ENCODE data around the gene MID1.

The MID1 gene

GRCh38 chrX:10569946-10570345, 50.4 kb downstream of the MID1 start:
- Histone ChIP-seq H3K36me3 (ENCODE audit: insufficient read depth, low read length) (no peaks in the 10 kb centered on the region), H3K27ac (ENCODE audit: low read length) (no peak overlapping the region), H3K9me3 (ENCODE audit: insufficient read depth, low read length, severe bottlenecking) (no peaks in the 10 kb centered on the region), H2AFZ (ENCODE audit: low read depth, low read length) (no peak overlapping the region), H3K27me3 (ENCODE audit: insufficient read depth, low read length, poor library complexity) (no peaks in the 10 kb centered on the region), H3K79me2 (ENCODE audit: insufficient read depth, low read length) (no peaks in the 10 kb centered on the region), H3K4me2 (ENCODE audit: insufficient read depth, low read length) (no peak overlapping the region), H3K9ac (ENCODE audit: low read depth, low read length) (no peak overlapping the region), H3K4me3 (ENCODE audit: low read depth in 1 of 2, low read length in 2 of 2) (no peak overlapping the region), H4K20me1 (ENCODE audit: insufficient read depth, low read length) (no peaks in the 10 kb centered on the region), H3K4me1 (ENCODE audit: insufficient read depth, low read length) (no peaks in the 10 kb centered on the region)
- no peak for ATAC-seq (ENCODE audit: insufficient read depth, low read depth)
- TF ChIP-seq EZH2 (IDR thresholded peaks at IDR 0.05; ENCODE audit: borderline replicate concordance, low read depth, low read length, severe bottlenecking) (no peak), CTCF (IDR thresholded peaks at IDR 0.05; ENCODE audit: borderline replicate concordance, extremely low read depth, low read length, poor library complexity, severe bottlenecking) (no peak)
- no peak for DNase-seq

- DNase-seq = no peak
- no peak for TF ChIP-seq CTCF (IDR thresholded peaks at IDR 0.05; ENCODE audit: borderline replicate concordance, extremely low read depth, low read length, poor library complexity, severe bottlenecking)
- no peak for TF ChIP-seq EZH2 (IDR thresholded peaks at IDR 0.05; ENCODE audit: borderline replicate concordance, low read depth, low read length, severe bottlenecking)
- no peaks in the 10 kb centered on the region for H3K27me3 ChIP-seq (ENCODE audit: insufficient read depth, low read length, poor library complexity)
- no peaks in the 10 kb centered on the region for H3K4me1 ChIP-seq (ENCODE audit: insufficient read depth, low read length)
- no peak overlapping the region for H3K4me3 ChIP-seq (ENCODE audit: low read depth in 1 of 2, low read length in 2 of 2)
- H3K9me3 ChIP-seq (ENCODE audit: insufficient read depth, low read length, severe bottlenecking) = no peaks in the 10 kb centered on the region
- no peaks in the 10 kb centered on the region for H4K20me1 ChIP-seq (ENCODE audit: insufficient read depth, low read length)
- no peak for ATAC-seq (ENCODE audit: insufficient read depth, low read depth)
- no peak overlapping the region for H2AFZ ChIP-seq (ENCODE audit: low read depth, low read length)
- no peak overlapping the region for H3K4me2 ChIP-seq (ENCODE audit: insufficient read depth, low read length)
- no peak overlapping the region for H3K27ac ChIP-seq (ENCODE audit: low read length)
- no peak overlapping the region for H3K9ac ChIP-seq (ENCODE audit: low read depth, low read length)
- no peaks in the 10 kb centered on the region for H3K79me2 ChIP-seq (ENCODE audit: insufficient read depth, low read length)
- no peaks in the 10 kb centered on the region for H3K36me3 ChIP-seq (ENCODE audit: insufficient read depth, low read length)
Measured at GRCh38 chrX:10568428-10568827, 52.0 kb downstream of the MID1 start.

- Histone ChIP-seq H3K4me1 (ENCODE audit: insufficient read depth, low read length) (no peaks in the 10 kb centered on the region), H3K4me2 (ENCODE audit: insufficient read depth, low read length) (no peak overlapping the region), H3K27ac (ENCODE audit: low read length) (no peak overlapping the region), H3K36me3 (ENCODE audit: insufficient read depth, low read length) (no peaks in the 10 kb centered on the region), H3K9ac (ENCODE audit: low read depth, low read length) (no peak overlapping the region), H3K27me3 (ENCODE audit: insufficient read depth, low read length, poor library complexity) (no peaks in the 10 kb centered on the region), H2AFZ (ENCODE audit: low read depth, low read length) (no peak overlapping the region), H4K20me1 (ENCODE audit: insufficient read depth, low read length) (no peaks in the 10 kb centered on the region), H3K9me3 (ENCODE audit: insufficient read depth, low read length, severe bottlenecking) (no peaks in the 10 kb centered on the region), H3K79me2 (ENCODE audit: insufficient read depth, low read length) (no peaks in the 10 kb centered on the region), H3K4me3 (ENCODE audit: low read depth in 1 of 2, low read length in 2 of 2) (no peak overlapping the region)
- ATAC-seq (ENCODE audit: insufficient read depth, low read depth) (no peak), DNase-seq (no peak)
- TF ChIP-seq EZH2 (IDR thresholded peaks at IDR 0.05; ENCODE audit: borderline replicate concordance, low read depth, low read length, severe bottlenecking) = no peak
- TF ChIP-seq CTCF (IDR thresholded peaks at IDR 0.05; ENCODE audit: borderline replicate concordance, extremely low read depth, low read length, poor library complexity, severe bottlenecking) = no peak
Measured at GRCh38 chrX:10567136-10567535, 53.2 kb downstream of the MID1 start.

GRCh38 chrX:10566716-10567097, 53.7 kb downstream of the MID1 start:
- Histone ChIP-seq H4K20me1 (ENCODE audit: insufficient read depth, low read length) (no peaks in the 10 kb centered on the region), H3K4me2 (ENCODE audit: insufficient read depth, low read length) (no peak overlapping the region), H3K9me3 (ENCODE audit: insufficient read depth, low read length, severe bottlenecking) (no peaks in the 10 kb centered on the region), H3K79me2 (ENCODE audit: insufficient read depth, low read length) (no peaks in the 10 kb centered on the region), H3K36me3 (ENCODE audit: insufficient read depth, low read length) (no peaks in the 10 kb centered on the region), H3K27ac (ENCODE audit: low read length) (no peak overlapping the region), H3K27me3 (ENCODE audit: insufficient read depth, low read length, poor library complexity) (no peaks in the 10 kb centered on the region), H3K9ac (ENCODE audit: low read depth, low read length) (no peak overlapping the region), H3K4me3 (ENCODE audit: low read depth in 1 of 2, low read length in 2 of 2) (no peak overlapping the region), H3K4me1 (ENCODE audit: insufficient read depth, low read length) (no peaks in the 10 kb centered on the region), H2AFZ (ENCODE audit: low read depth, low read length) (no peak overlapping the region)
- DNase-seq (no peak), ATAC-seq (ENCODE audit: insufficient read depth, low read depth) (no peak)
- TF ChIP-seq CTCF (IDR thresholded peaks at IDR 0.05; ENCODE audit: borderline replicate concordance, extremely low read depth, low read length, poor library complexity, severe bottlenecking) (no peak), EZH2 (IDR thresholded peaks at IDR 0.05; ENCODE audit: borderline replicate concordance, low read depth, low read length, severe bottlenecking) (no peak)
